Keratinocyte (primary cell): ENCODE measurements around the gene FAM169A. TPM values are rescaled to one million over a fixed set of nuclear protein-coding genes. Genes with fewer than 3 reads are reported as not detected.

Source experiments
- DNase-seq: peaks from one replicate; pipeline ENCODE4 v3.0.0-alpha.2; 2011; ENCODE audit warnings: low read depth, missing footprints, low spot score
- FAIRE-seq: peaks from 2 replicates; lab custom pipeline; 2011; peaks lifted over from hg19 to GRCh38; lab: Jason Lieb, UNC
- H2AFZ ChIP-seq: 2 replicates; pipeline ENCODE4 v1.6.0; 2012; ENCODE audit warnings: low read length, control low read depth, inconsistent platforms; ENCODE audit not compliant: control insufficient read depth
- H3K27ac ChIP-seq: 2 replicates; pipeline ENCODE4 v1.5.1; 2011; ENCODE audit warnings: low read length; ENCODE audit not compliant: control insufficient read depth, insufficient read depth
- H3K27me3 ChIP-seq: 3 replicates; pipeline ENCODE4 v1.6.0; 2011; ENCODE audit warnings: low read length; ENCODE audit not compliant: control insufficient read depth, insufficient read depth; ENCODE audit errors: extremely low read depth
- H3K36me3 ChIP-seq, 2 experiments: 2 replicates in 1 of 2; 3 replicates in 1 of 2; pipeline ENCODE4 v1.5.1; 2011; ENCODE audit warnings: low read length in 2 of 2, mild to moderate bottlenecking in 1 of 2; ENCODE audit not compliant: control insufficient read depth in 2 of 2, insufficient read depth in 2 of 2; ENCODE audit errors: extremely low read depth in 1 of 2
- H3K4me1 ChIP-seq: 3 replicates; pipeline ENCODE4 v1.5.1; 2011; ENCODE audit warnings: low read length; ENCODE audit not compliant: control insufficient read depth, insufficient read depth; ENCODE audit errors: extremely low read depth
- H3K4me2 ChIP-seq: 3 replicates; pipeline ENCODE4 v1.6.0; 2011; ENCODE audit warnings: low read depth, low read length; ENCODE audit not compliant: control insufficient read depth, insufficient read depth; ENCODE audit errors: extremely low read depth
- H3K4me3 ChIP-seq, 3 experiments: fragments of 200-600 bp in 1 of 3; sonication (generic) in 1 of 3; 2 replicates in 2 of 3; 3 replicates in 1 of 3; pipeline ENCODE4 v1.5.1; 2011 to 2016; ENCODE audit warnings: low read length in 3 of 3, mild to moderate bottlenecking in 3 of 3, control low read depth in 2 of 3, inconsistent platforms in 1 of 3, low read depth in 1 of 3, mixed read lengths in 1 of 3, mixed run types in 1 of 3, moderate library complexity in 1 of 3; ENCODE audit not compliant: control insufficient read depth in 2 of 3, insufficient read depth in 2 of 3; ENCODE audit errors: extremely low read depth in 1 of 3
- H3K79me2 ChIP-seq: 2 replicates; pipeline ENCODE4 v1.6.0; 2012; ENCODE audit warnings: low read length; ENCODE audit not compliant: control insufficient read depth, insufficient read depth
- H3K9ac ChIP-seq: 3 replicates; pipeline ENCODE4 v1.6.0; 2011; ENCODE audit warnings: low read length; ENCODE audit not compliant: control insufficient read depth, insufficient read depth; ENCODE audit errors: extremely low read depth
- H3K9me1 ChIP-seq: 3 replicates; pipeline ENCODE4 v1.6.0; 2011; ENCODE audit warnings: low read length; ENCODE audit not compliant: control insufficient read depth, insufficient read depth; ENCODE audit errors: extremely low read depth
- H3K9me3 ChIP-seq: 2 replicates; pipeline ENCODE4 v1.5.1; 2012; ENCODE audit warnings: low read depth, low read length; ENCODE audit not compliant: control insufficient read depth
- H4K20me1 ChIP-seq: 3 replicates; pipeline ENCODE4 v1.6.0; 2011; ENCODE audit warnings: low read length; ENCODE audit not compliant: control insufficient read depth, insufficient read depth; ENCODE audit errors: extremely low read depth
- EZH2 ChIP-seq: IDR thresholded peaks from one replicate; pipeline ENCODE4 v1.6.1; 2012; ENCODE audit warnings: inconsistent platforms, mild to moderate bottlenecking, low read length, moderate library complexity
- dilution Hi-C: fragments of 300-500 bp; cut with MboI; formaldehyde crosslinking; loops from one replicate; pipeline ENCODE4 v1.7.0; 2020; ENCODE audit warnings: low sequenced_read_pairs; ENCODE audit not compliant: extremely low pct_ligation_motif_present
- polyA plus RNA-seq, 5 experiments: library from polyadenylated mRNA; depleted of rRNA in 3 of 5; stranded (reverse) in 3 of 5; stranded (forward) in 1 of 5; unstranded in 1 of 5; fragments of >200 nt; gene quantifications; 1 replicate in 1 of 5; 2 replicates in 3 of 5; 3 replicates in 1 of 5; pipeline versions ENCODE4 v1.2.1 to v1.2.3, GENCODE V29; 2011 to 2012; ENCODE audit warnings: missing spikeins in 2 of 5, low read depth in 1 of 5, low replicate concordance in 1 of 5
- TF ChIP-seq, protein P1 (sequence below), 3 experiments: IDR thresholded peaks in 1 of 3; conservative IDR thresholded peaks in 1 of 3; optimal IDR thresholded peaks in 1 of 3; 2 replicates in 2 of 3; 3 replicates in 1 of 3; pipeline versions ENCODE3 to v1.5.1; 2011; ENCODE audit warnings: low read length in 3 of 3, mild to moderate bottlenecking in 3 of 3, moderate library complexity in 2 of 3, control low read depth in 1 of 3, inconsistent platforms in 1 of 3; ENCODE audit not compliant: insufficient read depth in 2 of 3; ENCODE audit errors: extremely low read depth in 1 of 3

The FAM169A gene
- polyA plus RNA-seq, 1 donor (not counting 4 experiments of a cell fraction or from before 2014, with no cell fraction given): 13.1 TPM

DNA sequence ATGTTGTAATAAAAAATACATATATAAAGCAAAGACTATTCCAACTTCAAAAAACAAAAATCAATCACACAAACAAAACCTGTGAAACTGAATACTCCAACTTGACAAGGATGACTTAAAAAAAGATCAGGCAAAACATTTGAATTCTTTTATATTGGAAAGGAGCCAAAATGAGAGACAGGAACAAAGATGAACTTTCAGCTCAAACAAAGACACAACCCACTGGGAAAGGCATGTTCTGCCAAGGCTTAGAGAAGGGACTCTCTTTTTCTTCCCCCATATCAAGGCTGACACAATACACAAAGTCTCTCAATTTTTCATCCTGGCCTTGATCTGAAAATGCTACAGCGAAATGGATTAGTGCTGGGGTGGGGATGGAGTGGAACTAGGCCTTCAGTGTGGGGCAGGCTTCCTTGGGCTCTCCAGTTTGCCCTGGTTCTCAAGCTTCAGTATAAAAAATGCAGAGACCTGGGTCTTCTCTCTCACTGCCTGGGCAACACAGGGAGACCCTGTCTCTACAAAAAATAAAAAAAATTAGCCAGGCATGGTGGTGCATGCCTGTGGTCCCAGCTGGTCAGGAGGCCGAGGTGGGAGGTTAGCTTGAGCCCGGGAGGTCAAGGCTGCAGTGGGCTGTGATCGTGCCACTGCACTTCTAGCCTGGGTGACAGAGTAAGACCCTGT lies 11.6 kb upstream of the FAM169A start:
- dilution Hi-C loops: no loop called here
- Histone ChIP-seq H3K9me1 (no peaks in the 10 kb centered on the region), H3K9me3 (no peaks in the 10 kb centered on the region), H3K36me3 (no peaks in the 10 kb centered on the region), H3K4me1 (no peaks in the 10 kb centered on the region), H2AFZ (no peak overlapping the region), H3K27ac (no peak overlapping the region), H3K79me2 (no peaks in the 10 kb centered on the region), H3K9ac (no peak overlapping the region), H3K4me3 (no peak overlapping the region), H3K4me2 (no peak overlapping the region), H4K20me1 (no peaks in the 10 kb centered on the region), H3K27me3 (no peaks in the 10 kb centered on the region)
- TF ChIP-seq, protein P1, sequence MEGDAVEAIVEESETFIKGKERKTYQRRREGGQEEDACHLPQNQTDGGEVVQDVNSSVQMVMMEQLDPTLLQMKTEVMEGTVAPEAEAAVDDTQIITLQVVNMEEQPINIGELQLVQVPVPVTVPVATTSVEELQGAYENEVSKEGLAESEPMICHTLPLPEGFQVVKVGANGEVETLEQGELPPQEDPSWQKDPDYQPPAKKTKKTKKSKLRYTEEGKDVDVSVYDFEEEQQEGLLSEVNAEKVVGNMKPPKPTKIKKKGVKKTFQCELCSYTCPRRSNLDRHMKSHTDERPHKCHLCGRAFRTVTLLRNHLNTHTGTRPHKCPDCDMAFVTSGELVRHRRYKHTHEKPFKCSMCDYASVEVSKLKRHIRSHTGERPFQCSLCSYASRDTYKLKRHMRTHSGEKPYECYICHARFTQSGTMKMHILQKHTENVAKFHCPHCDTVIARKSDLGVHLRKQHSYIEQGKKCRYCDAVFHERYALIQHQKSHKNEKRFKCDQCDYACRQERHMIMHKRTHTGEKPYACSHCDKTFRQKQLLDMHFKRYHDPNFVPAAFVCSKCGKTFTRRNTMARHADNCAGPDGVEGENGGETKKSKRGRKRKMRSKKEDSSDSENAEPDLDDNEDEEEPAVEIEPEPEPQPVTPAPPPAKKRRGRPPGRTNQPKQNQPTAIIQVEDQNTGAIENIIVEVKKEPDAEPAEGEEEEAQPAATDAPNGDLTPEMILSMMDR (optimal IDR thresholded peaks at IDR 0.05 in 1 of 3, IDR thresholded peaks at IDR 0.05 in 1 of 3, conservative IDR thresholded peaks at IDR 0.05 in 1 of 3; ENCODE audit: extremely low read depth in 1 of 3, insufficient read depth in 2 of 3, low read length in 3 of 3): no peak
- no peak for TF ChIP-seq EZH2
- DNase-seq (no peak), FAIRE-seq (no peak)

DNA sequence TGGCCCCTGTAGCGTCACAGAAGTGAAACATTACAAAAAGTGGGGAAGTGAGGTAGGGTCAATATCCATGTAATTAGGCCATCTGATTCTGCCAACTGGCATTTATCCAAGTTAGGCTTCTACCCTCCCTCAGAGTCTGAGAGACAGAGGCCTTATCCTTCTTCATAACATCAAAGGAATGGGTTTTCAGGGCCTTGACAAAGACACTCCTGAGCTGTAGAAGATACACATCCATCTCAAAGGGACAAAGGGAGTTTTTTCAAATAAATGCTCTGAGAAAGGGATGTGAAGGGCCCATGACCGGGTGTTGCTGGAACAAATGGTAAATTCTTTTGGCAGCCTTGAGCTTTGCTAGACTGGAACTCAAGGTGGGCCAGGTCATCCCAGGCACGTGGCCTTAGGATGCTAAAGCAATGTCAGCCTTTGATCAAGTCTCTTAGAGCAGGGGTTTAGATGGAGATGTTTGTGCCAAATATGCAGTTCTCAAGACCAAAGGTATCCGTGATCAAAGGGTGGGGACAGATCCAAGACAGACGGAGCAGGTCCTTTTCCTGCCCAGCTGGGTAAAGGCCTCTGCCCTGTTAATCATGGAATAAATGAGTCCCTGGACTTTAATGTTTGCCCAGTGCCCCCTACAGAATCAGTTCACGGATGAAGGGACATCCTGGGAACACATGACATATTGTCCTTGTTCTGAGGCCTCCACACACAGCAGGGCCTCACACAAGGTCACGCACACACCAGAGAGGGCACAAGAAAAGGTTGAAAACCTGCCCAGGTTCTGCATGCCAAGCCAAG lies 10.0 kb upstream of the FAM169A start:
- FAIRE-seq (no peak), DNase-seq (no peak)
- Histone ChIP-seq H3K4me2 (no peak overlapping the region), H3K4me1 (no peaks in the 10 kb centered on the region), H4K20me1 (no peaks in the 10 kb centered on the region), H3K27me3 (no peaks in the 10 kb centered on the region), H2AFZ (no peak overlapping the region), H3K4me3 (no peak overlapping the region), H3K27ac (no peak overlapping the region), H3K79me2 (no peaks in the 10 kb centered on the region), H3K9me1 (no peaks in the 10 kb centered on the region), H3K9ac (no peak overlapping the region), H3K9me3 (no peaks in the 10 kb centered on the region), H3K36me3 (no peaks in the 10 kb centered on the region)
- TF ChIP-seq, protein P1 (optimal IDR thresholded peaks at IDR 0.05 in 1 of 3, IDR thresholded peaks at IDR 0.05 in 1 of 3, conservative IDR thresholded peaks at IDR 0.05 in 1 of 3; ENCODE audit: extremely low read depth in 1 of 3, insufficient read depth in 2 of 3, low read length in 3 of 3): no peak
- no peak for TF ChIP-seq EZH2
- dilution Hi-C loops: no loop called here
